ENCODE data around the gene POU6F2.
"Not testable (repeated sequence)": the region's sequence is repeated elsewhere in the genome, so short reads cannot be mapped to it uniquely, and the experiment has no call there.

The POU6F2 gene

GRCh38 chr7:39374436-39375040 lies 396.8 kb downstream of the POU6F2 start:
- Histone ChIP-seq H3K4me3 (ENCODE audit: low read length, poor library complexity, severe bottlenecking) (no peak overlapping the region), H3F3A (ENCODE audit: low read depth) (no peaks in the 10 kb centered on the region), H4K20me1 (ENCODE audit: insufficient read depth, low read length, poor library complexity, severe bottlenecking) (no peaks in the 10 kb centered on the region), H3K36me3 (ENCODE audit: insufficient read depth, low read length) (no peaks in the 10 kb centered on the region), H3K4me2 (ENCODE audit: low read depth, low read length, poor library complexity, severe bottlenecking) (no peak overlapping the region), H3K9me3 (ENCODE audit: insufficient read depth, low read depth, low read length) (no peaks in the 10 kb centered on the region), H3K79me2 (ENCODE audit: insufficient read depth, low read length) (no peaks in the 10 kb centered on the region), H3K27me3 (ENCODE audit: insufficient read depth, low read length, poor library complexity, severe bottlenecking) (no peaks in the 10 kb centered on the region), H2AFZ (ENCODE audit: low read length) (no peak overlapping the region; the same call in 1 of the 2 replicates), H3K9me2 (replicated peaks; ENCODE audit: low read depth, low read length) (no peaks in the 10 kb centered on the region), H3K9ac (ENCODE audit: low read depth, low read length, poor library complexity, severe bottlenecking) (no peak overlapping the region), H3K4me1 (ENCODE audit: insufficient read depth, low read length, poor library complexity, severe bottlenecking) (no peaks in the 10 kb centered on the region)
- TF ChIP-seq CTCF (conservative IDR thresholded peaks at IDR 0.05; ENCODE audit: low read length): no peak
- no peak for TF ChIP-seq EZH2phosphoT487 (IDR thresholded peaks at IDR 0.05; ENCODE audit: borderline replicate concordance)

GRCh38 chr7:39375047-39375873 lies 397.6 kb downstream of the POU6F2 start:
- Histone ChIP-seq H3K9ac (ENCODE audit: low read depth, low read length, poor library complexity, severe bottlenecking) (no peak overlapping the region), H3K9me2 (replicated peaks; ENCODE audit: low read depth, low read length) (no peaks in the 10 kb centered on the region), H4K20me1 (ENCODE audit: insufficient read depth, low read length, poor library complexity, severe bottlenecking) (no peaks in the 10 kb centered on the region), H3K36me3 (ENCODE audit: insufficient read depth, low read length) (no peaks in the 10 kb centered on the region), H3K79me2 (ENCODE audit: insufficient read depth, low read length) (no peaks in the 10 kb centered on the region), H3K27me3 (ENCODE audit: insufficient read depth, low read length, poor library complexity, severe bottlenecking) (no peaks in the 10 kb centered on the region), H3K4me2 (ENCODE audit: low read depth, low read length, poor library complexity, severe bottlenecking) (no peak overlapping the region), H3K4me1 (ENCODE audit: insufficient read depth, low read length, poor library complexity, severe bottlenecking) (no peaks in the 10 kb centered on the region), H3K9me3 (ENCODE audit: insufficient read depth, low read depth, low read length) (no peaks in the 10 kb centered on the region), H3F3A (ENCODE audit: low read depth) (no peaks in the 10 kb centered on the region), H3K4me3 (ENCODE audit: low read length, poor library complexity, severe bottlenecking) (no peak overlapping the region), H2AFZ (ENCODE audit: low read length) (no peak overlapping the region)
- TF ChIP-seq CTCF (conservative IDR thresholded peaks at IDR 0.05; ENCODE audit: low read length): no peak
- no peak for TF ChIP-seq EZH2phosphoT487 (IDR thresholded peaks at IDR 0.05; ENCODE audit: borderline replicate concordance)

GRCh38 chr7:39375874-39376190 lies 398.1 kb downstream of the POU6F2 start:
- Histone ChIP-seq H3K9me2 (replicated peaks; ENCODE audit: low read depth, low read length) (no peaks in the 10 kb centered on the region), H2AFZ (ENCODE audit: low read length) (no peak overlapping the region), H3K4me2 (ENCODE audit: low read depth, low read length, poor library complexity, severe bottlenecking) (no peak overlapping the region), H3F3A (ENCODE audit: low read depth) (no peaks in the 10 kb centered on the region), H3K9ac (ENCODE audit: low read depth, low read length, poor library complexity, severe bottlenecking) (no peak overlapping the region), H3K27me3 (ENCODE audit: insufficient read depth, low read length, poor library complexity, severe bottlenecking) (no peaks in the 10 kb centered on the region), H3K4me1 (ENCODE audit: insufficient read depth, low read length, poor library complexity, severe bottlenecking) (no peaks in the 10 kb centered on the region), H3K4me3 (ENCODE audit: low read length, poor library complexity, severe bottlenecking) (no peak overlapping the region), H3K79me2 (ENCODE audit: insufficient read depth, low read length) (no peaks in the 10 kb centered on the region), H3K36me3 (ENCODE audit: insufficient read depth, low read length) (no peaks in the 10 kb centered on the region), H4K20me1 (ENCODE audit: insufficient read depth, low read length, poor library complexity, severe bottlenecking) (no peaks in the 10 kb centered on the region), H3K9me3 (ENCODE audit: insufficient read depth, low read depth, low read length) (no peaks in the 10 kb centered on the region)
- TF ChIP-seq EZH2phosphoT487 (IDR thresholded peaks at IDR 0.05; ENCODE audit: borderline replicate concordance) (no peak), CTCF (conservative IDR thresholded peaks at IDR 0.05; ENCODE audit: low read length) (no peak)

- H3F3A ChIP-seq (ENCODE audit: low read depth); H3K4me1 ChIP-seq (ENCODE audit: insufficient read depth, low read length, poor library complexity, severe bottlenecking); H3K9me2 ChIP-seq (replicated peaks; ENCODE audit: low read depth, low read length): not testable (repeated sequence)
Measured at GRCh38 chr7:39376881-39377280, 399.2 kb downstream of the POU6F2 start.

More at GRCh38 chr7:39376881-39377280, 399.2 kb downstream of the POU6F2 start:
- H3K4me3 ChIP-seq (ENCODE audit: low read length, poor library complexity, severe bottlenecking); H3K36me3 ChIP-seq (ENCODE audit: insufficient read depth, low read length); H3K27me3 ChIP-seq (ENCODE audit: insufficient read depth, low read length, poor library complexity, severe bottlenecking); H3K4me2 ChIP-seq (ENCODE audit: low read depth, low read length, poor library complexity, severe bottlenecking); H3K9me3 ChIP-seq (ENCODE audit: insufficient read depth, low read depth, low read length); H2AFZ ChIP-seq (ENCODE audit: low read length); H4K20me1 ChIP-seq (ENCODE audit: insufficient read depth, low read length, poor library complexity, severe bottlenecking); H3K9ac ChIP-seq (ENCODE audit: low read depth, low read length, poor library complexity, severe bottlenecking); H3K79me2 ChIP-seq (ENCODE audit: insufficient read depth, low read length): not testable (repeated sequence)

All from Loucy (cell line).